HG03442 (cell line): ENCODE results near the gene FLRT1.

ENCODE experiments used
- ATAC-seq: cut with Tn5 transposase; IDR thresholded peaks from one replicate; pipeline ENCODE4 v1.9.1; 2021; ENCODE audit warnings: mild to moderate bottlenecking, moderate library complexity; ENCODE audit not compliant: unreplicated experiment

FLRT1 gene

GRCh38 chr11:64063777-64064176 is 28.0 kb downstream of the FLRT1 start:
- ATAC-seq: no peak

DNA sequence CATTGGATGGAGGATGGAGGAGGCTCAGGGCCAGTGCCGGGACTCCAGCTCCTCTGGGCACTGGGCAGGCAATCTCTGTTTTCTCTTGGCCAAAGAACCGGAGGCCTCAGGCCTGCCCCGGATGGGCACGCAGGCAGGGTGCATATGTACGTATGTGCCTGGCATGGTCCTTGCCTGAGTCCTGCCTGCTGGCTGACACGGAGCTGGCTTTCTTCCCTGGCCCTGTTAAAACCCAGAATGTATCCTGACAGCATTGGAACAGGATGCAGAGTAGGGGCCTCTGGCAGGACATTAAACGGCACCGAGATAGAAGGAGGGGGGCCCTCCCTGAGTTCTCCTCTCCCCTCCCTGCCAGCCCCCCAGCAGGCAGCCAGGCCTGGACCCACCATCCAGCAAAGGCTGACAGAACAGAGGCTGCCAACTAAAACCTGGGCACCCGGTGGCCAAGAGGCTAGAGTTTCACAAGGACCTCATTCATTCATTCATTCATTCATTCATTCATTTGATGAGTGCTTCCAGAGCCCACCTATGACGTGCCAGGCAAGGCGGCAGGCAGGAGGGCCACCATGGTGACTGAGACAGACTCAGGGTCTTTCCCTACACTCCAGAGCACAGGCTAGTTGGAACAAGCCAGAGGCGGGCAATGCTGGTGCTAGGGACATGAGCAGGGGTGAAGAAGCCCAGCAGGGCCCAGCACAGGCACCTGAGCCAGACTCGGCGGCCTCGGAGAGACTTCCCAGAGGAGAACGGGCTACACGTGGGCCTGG is 28.8 kb downstream of the FLRT1 start:
- no peak for ATAC-seq

- no peak for ATAC-seq
These were observed 29.4 kb downstream of the FLRT1 start for GRCh38 chr11:64065141-64065465.

DNA sequence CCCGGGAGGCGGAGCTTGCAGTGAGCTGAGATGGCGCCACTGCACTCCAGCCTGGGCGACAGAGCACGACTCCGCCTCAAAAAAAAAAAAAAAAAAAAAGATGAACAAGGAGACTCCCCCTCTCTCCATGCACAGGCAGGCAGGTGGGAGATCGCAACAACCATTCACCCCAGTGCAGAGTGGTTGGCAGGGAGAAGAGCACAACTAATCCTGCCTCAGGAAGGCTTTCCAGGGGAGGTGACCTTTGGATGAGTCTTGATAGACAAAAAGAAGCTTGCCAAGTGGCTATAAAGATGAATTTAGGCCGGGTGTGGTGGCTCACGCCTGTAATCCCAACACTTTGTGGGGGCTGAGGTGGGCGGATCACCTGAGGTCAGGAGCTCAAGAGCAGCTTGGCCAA is 30.0 kb downstream of the FLRT1 start:
- no peak for ATAC-seq

DNA sequence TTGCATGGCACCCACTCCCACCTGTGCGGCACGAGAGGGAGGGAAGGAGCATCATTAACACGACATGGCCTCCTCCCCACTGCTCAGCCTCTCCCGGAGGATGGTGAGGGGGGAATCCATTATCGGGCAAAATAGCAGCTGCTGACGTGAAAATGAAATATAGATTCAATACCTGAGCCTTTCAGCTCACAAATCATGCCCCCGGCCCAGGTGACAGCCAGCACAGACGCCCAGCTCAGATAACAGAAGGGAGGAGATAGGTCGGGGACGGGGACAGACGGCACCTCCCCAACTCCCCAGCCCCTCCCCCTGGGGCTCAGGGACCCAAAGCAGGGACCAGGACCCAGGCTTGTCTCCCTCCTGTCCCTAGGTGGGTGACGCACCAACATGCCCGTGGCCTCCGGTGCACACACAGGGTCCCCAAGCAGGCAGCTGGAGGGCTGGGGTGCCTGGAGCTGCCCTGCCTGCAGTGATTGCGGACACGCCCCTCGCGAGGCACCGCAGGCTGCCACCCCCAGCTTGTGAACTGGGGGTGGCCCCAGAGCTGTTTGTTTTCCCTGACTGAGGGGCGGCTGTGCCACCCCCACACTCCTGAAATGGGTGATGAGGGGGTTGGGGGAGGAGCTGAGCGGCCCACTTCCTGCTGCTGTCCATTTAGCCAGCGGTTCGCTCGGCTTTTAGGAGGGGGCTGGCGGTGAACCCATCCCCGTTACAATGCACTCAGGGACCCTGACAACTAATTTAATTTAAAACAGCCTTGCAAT is 31.7 kb downstream of the FLRT1 start:
- no peak for ATAC-seq

GRCh38 chr11:64068705-64069400 is 33.1 kb downstream of the FLRT1 start:
- no peak for ATAC-seq

DNA sequence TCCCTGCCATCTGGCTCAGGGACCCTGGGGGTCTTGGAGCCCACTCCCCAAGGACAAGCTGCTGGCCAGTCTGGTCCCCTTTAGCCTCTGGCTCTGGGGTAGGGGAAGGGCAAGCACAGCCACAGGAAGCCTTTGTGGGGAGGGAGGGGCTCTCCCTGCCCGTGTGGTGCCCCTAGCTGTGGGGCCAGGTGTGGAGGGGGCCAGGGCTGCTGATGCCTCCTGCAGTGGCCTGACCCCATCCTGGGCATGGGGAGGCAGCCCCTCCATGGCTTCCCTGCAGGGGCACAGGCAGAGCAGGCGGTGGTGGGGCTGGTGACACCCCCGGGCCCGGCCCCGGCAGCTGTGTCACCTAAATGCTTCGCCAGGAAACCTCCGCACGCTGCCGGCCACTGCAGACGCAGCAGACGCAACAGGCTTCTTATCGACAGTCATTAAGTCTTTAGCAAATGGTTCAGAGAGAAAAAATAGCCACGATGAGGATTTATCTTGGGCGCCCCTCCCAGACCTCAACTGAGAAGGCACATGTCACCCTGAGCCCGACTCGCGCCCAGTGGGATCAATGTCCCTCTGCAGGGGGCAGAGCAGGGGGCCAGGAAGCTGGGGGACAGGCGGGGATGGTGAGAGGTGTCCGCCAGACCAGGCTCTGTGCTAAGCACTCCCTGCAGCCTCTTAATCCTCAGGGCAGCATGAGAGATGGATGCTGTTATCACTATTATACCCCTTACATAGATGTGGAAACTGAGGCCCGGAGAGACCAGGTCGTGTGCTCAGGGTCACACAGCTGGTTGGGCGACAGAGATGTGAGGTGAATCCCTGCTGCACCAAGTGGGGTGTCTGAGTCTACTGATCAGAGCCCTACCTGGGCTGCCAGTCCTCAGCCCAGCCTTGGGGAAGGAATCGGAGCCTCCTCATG is 33.9 kb downstream of the FLRT1 start:
- ATAC-seq: no peak

GRCh38 chr11:64070314-64070681 is 34.6 kb downstream of the FLRT1 start:
- ATAC-seq: no peak

- ATAC-seq: no peak
These were observed 36.1 kb downstream of the FLRT1 start for GRCh38 chr11:64071849-64072248.

GRCh38 chr11:64072403-64072802 is 36.7 kb downstream of the FLRT1 start:
- ATAC-seq: no peak

DNA sequence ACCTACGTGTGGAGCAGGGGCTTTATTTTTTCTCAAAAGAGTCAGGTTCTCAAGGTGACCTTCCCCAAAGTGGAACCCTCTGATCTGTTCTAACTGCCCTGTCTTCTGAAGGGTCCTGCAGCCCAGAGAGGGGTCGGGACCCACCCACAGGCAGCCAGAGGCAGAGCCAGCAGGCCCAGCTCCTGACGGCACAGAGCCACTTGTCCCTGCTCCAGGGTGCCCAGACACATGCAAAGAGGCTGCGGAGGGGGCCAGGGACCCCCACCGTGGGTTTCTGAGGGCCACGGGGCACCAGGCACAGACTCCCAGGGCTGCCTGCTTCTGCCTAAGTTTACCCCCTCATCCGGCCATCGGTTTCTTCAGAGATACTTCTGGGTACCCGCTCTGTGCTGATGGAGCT is 37.1 kb downstream of the FLRT1 start:
- no peak for ATAC-seq

DNA sequence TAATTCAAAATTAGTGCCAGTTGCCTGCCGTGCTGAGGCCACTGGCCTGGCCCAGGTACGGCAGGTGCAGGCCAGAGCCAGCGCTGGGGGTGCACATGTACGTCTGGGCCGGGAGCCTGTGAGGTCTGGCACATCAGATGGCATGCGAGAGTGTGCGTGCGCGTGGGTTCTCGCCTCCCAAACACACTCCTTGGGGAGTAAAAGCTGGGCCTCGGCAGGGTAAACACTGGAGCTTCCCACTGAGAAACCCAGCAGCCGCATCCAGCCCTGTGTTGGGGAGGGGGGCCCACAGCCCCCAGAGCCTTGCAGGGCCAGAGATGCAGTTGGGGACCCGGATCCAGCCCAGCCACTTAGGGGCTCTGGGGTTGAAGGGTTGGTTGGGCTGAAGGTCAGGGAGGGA is 37.8 kb downstream of the FLRT1 start:
- no peak for ATAC-seq

DNA sequence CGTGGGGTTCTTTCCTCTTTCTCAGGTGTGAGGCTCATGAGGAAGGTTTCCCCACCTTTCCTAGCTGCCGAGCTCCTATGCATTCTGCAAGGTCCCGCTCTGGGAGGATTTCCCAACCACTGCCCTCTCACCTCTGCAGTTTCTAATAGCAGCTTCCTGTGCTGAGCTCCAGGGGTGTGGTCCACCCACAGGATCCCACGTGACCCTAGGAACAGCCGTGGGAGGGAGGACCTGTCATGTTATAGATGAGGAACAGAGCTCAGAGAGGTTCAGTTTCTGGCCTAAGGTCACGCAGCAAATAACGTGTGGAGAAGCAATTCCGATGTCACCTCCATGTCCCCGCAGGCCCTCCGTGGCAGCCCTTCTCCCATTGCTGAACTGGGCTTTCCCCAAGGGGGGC is 38.5 kb downstream of the FLRT1 start:
- ATAC-seq: no peak

GRCh38 chr11:64076758-64077157 is 41.0 kb downstream of the FLRT1 start:
- no peak for ATAC-seq

DNA sequence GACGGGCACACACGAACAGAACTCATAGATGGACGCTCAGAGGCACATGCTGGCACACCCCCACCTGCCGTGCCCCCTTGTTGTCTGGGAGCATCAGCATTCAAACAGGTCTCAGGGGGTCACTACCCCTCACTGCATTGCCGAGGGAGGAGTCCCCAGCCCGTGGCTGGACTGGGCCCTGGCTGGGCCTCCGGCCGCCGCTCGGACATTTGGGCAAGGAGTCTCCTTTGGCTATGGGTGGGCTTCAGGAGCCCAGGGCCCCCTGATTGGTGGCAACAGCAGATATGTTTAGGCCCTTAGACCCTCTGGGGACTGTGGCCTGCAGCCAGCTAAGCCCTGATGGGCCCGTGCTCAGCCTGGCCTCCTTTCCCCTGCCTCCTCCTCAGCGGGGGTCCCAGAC is 41.9 kb downstream of the FLRT1 start:
- no peak for ATAC-seq

GRCh38 chr11:64078284-64078683 is 42.6 kb downstream of the FLRT1 start:
- no peak for ATAC-seq

DNA sequence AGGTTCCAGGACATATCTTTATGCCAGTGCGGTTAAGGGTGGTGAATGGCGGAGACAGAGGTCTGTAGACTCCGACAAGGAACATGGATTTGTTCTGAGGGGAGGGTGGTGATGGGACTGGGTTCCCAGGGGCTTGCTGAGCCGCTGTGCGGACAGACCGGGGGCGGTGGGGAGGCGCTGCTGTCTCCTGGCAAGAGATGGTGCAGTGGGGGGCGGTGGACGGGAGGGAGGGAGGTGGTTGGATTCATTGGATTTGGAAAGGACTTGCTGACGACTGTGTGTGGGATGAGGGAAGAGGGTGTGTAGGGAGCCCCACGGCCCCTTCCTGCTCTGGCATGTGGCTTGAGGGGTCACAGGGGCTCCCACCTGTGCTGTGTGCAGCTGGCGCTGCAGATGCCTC is 43.2 kb downstream of the FLRT1 start:
- ATAC-seq: no peak

DNA sequence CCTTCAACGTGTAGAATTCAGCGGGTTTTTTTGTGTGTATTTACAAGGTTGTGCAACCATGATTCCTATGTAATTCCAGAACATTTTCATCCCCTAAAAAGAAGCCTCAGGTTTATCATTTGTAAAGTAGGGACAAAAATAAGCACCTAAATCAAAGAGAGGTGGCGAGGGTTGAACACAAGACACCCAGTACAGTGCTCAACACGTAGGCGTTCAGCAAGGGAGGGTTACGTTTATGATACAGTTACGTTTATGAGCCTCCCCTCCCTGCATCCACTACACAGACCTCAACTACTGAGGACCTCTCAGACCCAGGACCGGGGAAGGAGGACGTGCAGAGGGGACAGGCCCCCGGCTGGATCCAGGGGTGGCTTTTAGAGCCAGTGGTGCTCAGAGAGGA is 44.7 kb downstream of the FLRT1 start:
- no peak for ATAC-seq

DNA sequence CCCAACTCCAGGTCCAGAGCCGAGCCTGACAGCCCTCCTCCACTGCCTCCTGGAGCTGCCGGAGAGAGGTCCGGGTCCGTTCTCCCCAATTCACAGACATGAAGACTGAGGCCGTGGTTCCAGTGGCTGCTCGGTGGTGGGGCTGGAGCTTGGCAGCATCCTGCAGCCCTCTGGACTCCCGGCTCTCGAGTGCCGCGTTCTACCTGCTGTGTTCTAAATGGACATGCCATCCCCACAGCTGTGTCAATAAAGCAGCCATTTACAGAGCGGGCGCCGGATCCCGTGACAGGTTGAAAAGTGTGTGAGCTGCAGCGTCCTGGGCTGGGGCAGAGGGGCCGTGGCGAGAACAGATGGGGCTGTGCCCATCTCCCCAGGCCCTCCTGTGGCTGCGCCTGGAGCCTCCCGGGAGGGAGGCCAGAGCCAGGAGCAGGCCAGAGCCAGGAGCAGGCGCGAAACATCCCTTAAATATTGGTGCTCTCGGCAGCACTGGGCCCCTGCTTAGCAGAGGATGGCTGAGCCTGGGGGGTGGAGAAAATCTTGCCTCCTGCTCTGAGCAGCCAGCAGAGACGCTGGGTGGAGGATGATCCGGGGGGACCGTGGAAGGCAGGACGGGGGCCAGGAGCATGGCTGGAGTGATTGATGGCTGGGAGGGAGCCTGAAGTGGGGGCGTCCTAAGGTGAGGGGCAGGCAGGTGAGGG is 46.2 kb downstream of the FLRT1 start:
- no peak for ATAC-seq

DNA sequence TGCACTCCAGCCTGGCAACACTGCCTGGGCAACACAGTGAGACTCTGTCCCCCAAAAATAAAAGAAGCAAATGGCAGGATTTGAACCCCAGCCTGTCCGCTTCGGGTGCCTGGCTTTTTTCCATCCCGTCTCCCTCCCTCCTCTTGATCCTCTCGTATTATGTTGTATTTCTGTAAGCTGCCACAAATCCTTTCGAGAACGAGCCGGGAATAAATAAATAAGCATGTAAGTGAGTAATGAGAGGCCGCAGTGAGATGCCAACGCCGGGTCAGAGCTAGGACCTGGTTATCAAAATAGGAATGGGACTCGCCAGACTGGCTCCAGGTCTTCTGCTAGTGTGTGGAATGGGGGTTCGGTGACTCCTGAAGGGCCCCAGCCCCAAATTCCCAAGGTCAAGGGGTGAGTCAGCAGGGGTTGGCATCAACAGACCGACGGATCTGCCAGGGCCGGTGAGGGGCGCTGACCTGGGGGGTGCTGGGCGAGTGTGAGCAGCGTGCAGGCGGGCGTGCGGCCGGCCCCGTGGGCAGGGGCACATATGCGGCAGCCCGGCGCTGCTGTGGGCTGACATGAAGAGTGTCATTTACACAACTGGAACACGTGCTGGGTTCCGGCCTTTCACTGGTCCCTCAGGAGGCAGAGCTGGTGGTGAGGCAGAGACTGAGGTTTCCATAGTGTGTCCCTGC is 47.8 kb downstream of the FLRT1 start:
- no peak for ATAC-seq
